GM23248 (cell line): Measurements from ENCODE around the gene TRIO.

Source experiments
- EZH2 ChIP-seq: fragments of 200-600 bp; sonication (generic); IDR thresholded peaks from 2 replicates; pipeline ENCODE4 v1.6.1; 2018; ENCODE audit warnings: antibody characterized with exemption, mild to moderate bottlenecking; ENCODE audit not compliant: insufficient read depth, poor library complexity, severe bottlenecking
- EZH2phosphoT487 ChIP-seq: fragments of 200-600 bp; sonication (generic); IDR thresholded peaks from 2 replicates; pipeline ENCODE4 v1.6.1; 2018; ENCODE audit warnings: antibody characterized with exemption, moderate library complexity, mild to moderate bottlenecking, low read depth; ENCODE audit not compliant: insufficient read depth

DNA sequence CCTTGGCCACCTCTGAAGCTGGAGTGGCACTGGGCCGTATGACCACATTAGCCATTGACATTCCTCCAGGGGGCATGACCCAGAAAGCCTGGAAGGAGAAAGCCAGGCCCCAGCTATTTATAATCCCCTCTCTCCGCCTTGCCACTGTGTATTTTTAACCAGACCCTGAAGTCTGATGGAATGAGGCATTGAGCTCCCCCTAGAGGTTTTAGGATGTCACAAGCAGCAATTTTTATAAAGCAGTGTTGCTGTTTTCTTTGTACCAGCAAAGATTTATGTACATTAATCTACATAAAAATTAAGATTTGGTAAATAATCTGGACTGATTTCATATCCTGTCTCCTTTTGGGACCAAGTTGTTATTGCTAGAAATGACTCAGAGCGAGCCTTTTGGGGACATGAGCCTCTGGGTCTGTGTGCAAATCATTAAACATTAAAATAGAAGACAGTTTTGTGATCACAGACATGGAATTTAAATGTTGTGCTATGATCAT lies 127.1 kb downstream of the TRIO start:
- TF ChIP-seq EZH2, result no peak
- no peak for TF ChIP-seq EZH2phosphoT487
